Body of pancreas (tissue), 4 donors: ENCODE results near the gene MOCS2. TPM values are rescaled to one million over a fixed set of nuclear protein-coding genes. Genes with fewer than 3 reads are reported as not detected.
A peak's percentile ranks its signal among the peaks of the same experiment; 100 is the strongest.

Source experiments
- ATAC-seq: fragments of 150-250 bp; one replicate; pipeline ENCODE4 v1.9.1; 2016
- DNase-seq, 4 donors: peaks; one replicate each; pipeline ENCODE4 v3.0.0-alpha.2; 2019
- H3K27ac ChIP-seq, 4 donors: fragments of 200-600 bp; sonication (generic); 1 replicate in 3 of 4; 2 replicates in 1 of 4; pipeline versions ENCODE4 v1.5.1 to v1.6.1; 2016 to 2019; ENCODE audit warnings: mild to moderate bottlenecking in 1 of 4, mixed read lengths in 1 of 4, moderate library complexity in 1 of 4
- H3K27me3 ChIP-seq, 2 donors: fragments of 200-600 bp; sonication (generic); one replicate each; pipeline ENCODE4 v1.6.0; 2016; ENCODE audit warnings: mild to moderate bottlenecking in 1 of 2
- H3K36me3 ChIP-seq, 2 donors: fragments of 200-600 bp; sonication (generic); replicated peaks in 1 of 2; 2 replicates each; pipeline ENCODE4 v1.5.1; 2016; ENCODE audit warnings: low read depth in 2 of 2; ENCODE audit not compliant: insufficient read depth in 1 of 2
- H3K4me1 ChIP-seq: fragments of 200-600 bp; sonication (generic); one replicate; pipeline ENCODE4 v1.6.0; 2016
- H3K4me3 ChIP-seq, 2 donors: fragments of 200-600 bp; sonication (generic); 1 replicate in 1 of 2; 2 replicates in 1 of 2; pipeline ENCODE4 v1.5.1; 2016 to 2019
- H3K9me3 ChIP-seq, 3 donors: fragments of 200-600 bp; sonication (generic); 1 replicate in 2 of 3; 2 replicates in 1 of 3; pipeline ENCODE4 v1.5.1; 2016
- POLR2A ChIP-seq, 3 donors: fragments of 450-650 bp; IDR thresholded peaks; one replicate each; pipeline ENCODE4 v1.6.1; 2016; ENCODE audit warnings: antibody characterized with exemption in 3 of 3, mild to moderate bottlenecking in 2 of 3
- WGBS, 2 donors: methylation state at CpG; one replicate each; pipeline ENCODE4 v1.1.5; 2017; 5-methylcytosine and 5-hydroxymethylcytosine counted together
- intact Hi-C: fragments of 100-400 bp; cut with DNase I; formaldehyde crosslinking; loops from one replicate; pipeline ENCODE4 v1.15.1; 2023
- total RNA-seq, 2 donors: library from RNA; depleted of rRNA; stranded (reverse); fragments of >200 nt; gene quantifications; one replicate each; pipeline ENCODE4 v1.1.0, GENCODE V29; 2016
- TF ChIP-seq, protein P1 (sequence below), 7 experiments: fragments of 450-650 bp in 4 of 7; fragments of 200-600 bp in 3 of 7; sonication (generic) in 3 of 7; IDR thresholded peaks; one replicate each; pipeline ENCODE4 v1.5.1; 2016 to 2019; ENCODE audit warnings: antibody characterized with exemption in 7 of 7

The MOCS2 gene, protein sequence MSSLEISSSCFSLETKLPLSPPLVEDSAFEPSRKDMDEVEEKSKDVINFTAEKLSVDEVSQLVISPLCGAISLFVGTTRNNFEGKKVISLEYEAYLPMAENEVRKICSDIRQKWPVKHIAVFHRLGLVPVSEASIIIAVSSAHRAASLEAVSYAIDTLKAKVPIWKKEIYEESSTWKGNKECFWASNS
- 10 to 100 TPM; 17.8 to 27.5 TPM for total RNA-seq

DNA sequence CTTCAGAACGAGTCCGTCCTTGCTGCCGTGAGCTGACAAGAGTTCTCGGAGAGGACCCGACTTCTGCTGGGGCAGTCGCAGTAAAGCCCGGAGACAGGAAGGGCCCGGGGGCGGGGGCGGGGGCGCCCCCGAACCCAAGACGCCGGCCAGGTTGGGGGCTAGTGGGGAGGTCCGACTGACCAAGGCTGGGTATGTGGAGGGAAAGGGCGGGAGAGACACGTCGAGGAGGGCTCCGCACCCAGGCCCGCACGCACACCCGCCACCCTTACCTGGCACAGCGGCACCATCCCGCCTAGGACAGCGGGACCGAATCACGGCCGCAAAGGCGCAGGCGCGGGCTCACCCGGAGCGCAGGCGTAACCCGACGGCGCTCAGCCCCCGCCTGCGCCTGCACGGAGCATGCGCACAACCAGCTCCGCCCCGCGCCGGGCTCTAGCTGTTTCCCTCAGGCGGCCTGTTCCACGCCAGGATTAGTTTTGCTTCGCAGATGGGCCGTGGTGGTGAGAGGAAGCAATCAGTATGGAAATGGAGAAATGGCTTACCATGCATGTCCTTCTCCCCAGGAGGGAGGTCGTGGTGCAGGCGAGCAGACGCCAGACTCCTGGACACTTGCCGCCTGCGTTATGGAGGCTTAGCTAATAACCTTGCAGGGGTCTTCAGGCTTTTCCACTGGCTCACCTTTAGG is at the start of gene MOCS2:
MOCS2 (minus strand) TSS at position 315 of the 685 bp plus-strand sequence. CDS start 2,583 bp downstream, outside the sequence.
- Histone ChIP-seq H3K27ac (peak within 1 kb of the TSS; percentile 18 to 80 (median 78)), H3K27me3 (no peaks in the 10 kb centered on the region), H3K4me1 (peaks cover 18% of the 10 kb centered on the region), H3K9me3 (no peaks in the 10 kb centered on the region), H3K4me3 (peak within 1 kb of the TSS; percentile 73 to 81), H3K36me3 (no peaks in the 10 kb centered on the region)
- ATAC-seq (peak; percentile 100), DNase-seq (peak; percentile 92 to 95 (median 93))
- TF ChIP-seq POLR2A (IDR thresholded peaks at IDR 0.05) = peak; percentile 70 to 89 (median 88)
- TF ChIP-seq, protein P1, sequence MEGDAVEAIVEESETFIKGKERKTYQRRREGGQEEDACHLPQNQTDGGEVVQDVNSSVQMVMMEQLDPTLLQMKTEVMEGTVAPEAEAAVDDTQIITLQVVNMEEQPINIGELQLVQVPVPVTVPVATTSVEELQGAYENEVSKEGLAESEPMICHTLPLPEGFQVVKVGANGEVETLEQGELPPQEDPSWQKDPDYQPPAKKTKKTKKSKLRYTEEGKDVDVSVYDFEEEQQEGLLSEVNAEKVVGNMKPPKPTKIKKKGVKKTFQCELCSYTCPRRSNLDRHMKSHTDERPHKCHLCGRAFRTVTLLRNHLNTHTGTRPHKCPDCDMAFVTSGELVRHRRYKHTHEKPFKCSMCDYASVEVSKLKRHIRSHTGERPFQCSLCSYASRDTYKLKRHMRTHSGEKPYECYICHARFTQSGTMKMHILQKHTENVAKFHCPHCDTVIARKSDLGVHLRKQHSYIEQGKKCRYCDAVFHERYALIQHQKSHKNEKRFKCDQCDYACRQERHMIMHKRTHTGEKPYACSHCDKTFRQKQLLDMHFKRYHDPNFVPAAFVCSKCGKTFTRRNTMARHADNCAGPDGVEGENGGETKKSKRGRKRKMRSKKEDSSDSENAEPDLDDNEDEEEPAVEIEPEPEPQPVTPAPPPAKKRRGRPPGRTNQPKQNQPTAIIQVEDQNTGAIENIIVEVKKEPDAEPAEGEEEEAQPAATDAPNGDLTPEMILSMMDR (IDR thresholded peaks at IDR 0.05) = no peak
- intact Hi-C loops = no loop called here
- 0% methylated on average over 31 to 54 of the region's 54 CpGs for WGBS, 2 donors

DNA sequence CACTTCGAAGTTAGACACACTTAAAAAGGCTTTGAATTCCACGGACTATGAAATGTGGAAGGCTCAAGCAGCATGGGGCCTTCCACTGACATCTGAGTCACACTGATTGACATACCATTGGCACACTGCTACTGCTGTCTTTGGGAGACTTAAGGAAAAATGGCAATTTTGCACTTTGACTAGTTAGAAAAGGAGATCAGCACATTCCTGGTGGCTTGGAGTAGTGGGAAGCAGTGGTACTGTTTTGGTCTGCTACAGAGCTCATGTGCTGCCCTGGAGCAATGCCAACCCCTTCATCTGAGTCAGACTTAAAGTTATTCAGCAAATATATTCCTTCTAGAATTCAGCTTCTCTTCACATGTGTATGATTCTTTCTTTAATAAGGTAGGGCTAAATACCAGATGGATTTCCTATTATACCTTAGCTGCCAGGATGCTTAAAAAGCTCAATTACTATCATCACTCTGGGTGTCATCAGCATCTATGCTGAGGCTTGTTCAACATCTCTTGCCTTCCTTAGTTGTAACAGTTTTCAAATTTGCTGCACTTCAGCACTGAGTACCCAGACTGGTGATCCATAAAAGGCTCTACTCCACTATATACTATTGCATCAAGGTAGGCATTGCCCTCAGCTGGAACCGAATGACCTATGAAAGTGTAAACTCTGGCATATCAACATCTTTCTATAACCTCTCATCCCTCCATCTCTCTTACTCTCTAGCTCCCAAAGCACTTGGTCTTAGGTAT is 42.3 kb upstream of the MOCS2 start:
- DNase-seq = peak in 3 of 4 donors; percentile 19 to 38 (median 30)
- no peak overlapping the region for H3K4me3 ChIP-seq
- H3K36me3 ChIP-seq = no peaks in the 10 kb centered on the region
- TF ChIP-seq POLR2A (IDR thresholded peaks at IDR 0.05) = no peak
- TF ChIP-seq, protein P1 (IDR thresholded peaks at IDR 0.05) = no peak
- no peak for ATAC-seq
- no peaks in the 10 kb centered on the region for H3K4me1 ChIP-seq
- WGBS, 2 donors = 59 to 80% methylated on average over 3 of the region's 3 CpGs
- intact Hi-C loops = no loop called here
- H3K9me3 ChIP-seq = no peaks in the 10 kb centered on the region
- H3K27me3 ChIP-seq = no peaks in the 10 kb centered on the region
- no peak overlapping the region for H3K27ac ChIP-seq

DNA sequence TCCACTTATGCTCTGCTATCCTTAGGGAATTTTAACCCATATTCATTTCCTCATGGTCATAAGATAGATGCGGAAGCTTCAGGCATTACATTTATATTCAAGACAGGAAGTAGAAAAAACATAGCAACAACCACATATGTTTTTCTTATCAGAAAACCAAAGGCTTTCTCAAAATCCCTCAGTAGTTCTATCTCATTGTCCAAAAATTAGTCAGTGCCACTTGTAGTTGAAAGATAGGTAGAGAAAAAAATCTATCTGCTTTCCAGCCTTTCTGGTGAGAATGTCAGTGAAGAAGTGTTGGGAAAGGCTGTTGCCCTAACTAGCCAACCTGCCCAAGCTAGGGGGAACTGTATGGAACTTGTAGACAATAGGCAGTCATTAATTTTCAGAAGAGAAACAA is 23.5 kb upstream of the MOCS2 start:
- no peaks in the 10 kb centered on the region for H3K4me1 ChIP-seq
- TF ChIP-seq, protein P1 (IDR thresholded peaks at IDR 0.05) = no peak
- no peak for TF ChIP-seq POLR2A (IDR thresholded peaks at IDR 0.05)
- H3K27me3 ChIP-seq = no peaks in the 10 kb centered on the region
- H3K9me3 ChIP-seq = no peaks in the 10 kb centered on the region
- intact Hi-C loops = no loop called here
- no peak for ATAC-seq
- no peak for DNase-seq
- no peak overlapping the region for H3K27ac ChIP-seq
- no peaks in the 10 kb centered on the region for H3K36me3 ChIP-seq
- 90 to 92% methylated on average over 1 of the region's 1 CpG for WGBS, 2 donors
- no peak overlapping the region for H3K4me3 ChIP-seq

DNA sequence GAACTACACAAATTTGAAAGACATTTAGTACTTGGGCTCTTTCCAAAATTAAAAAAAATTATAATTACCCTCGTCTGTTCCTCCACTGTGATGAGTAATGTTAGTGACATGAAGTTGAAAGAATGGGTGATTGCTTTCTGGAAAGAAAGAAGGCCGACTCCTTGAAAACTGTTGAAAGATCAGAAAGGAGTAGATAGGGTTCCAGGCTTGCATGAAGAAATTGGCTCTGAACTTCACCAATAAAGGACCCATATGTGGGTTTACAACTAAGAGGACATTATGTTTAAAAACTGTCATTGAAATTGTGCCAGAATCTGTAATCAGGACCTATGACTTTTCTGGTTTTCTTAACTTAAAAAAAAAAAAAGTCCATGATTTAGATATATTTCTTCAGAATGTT is 20.7 kb upstream of the MOCS2 start:
- Histone ChIP-seq H3K4me3 (no peak overlapping the region), H3K27me3 (no peaks in the 10 kb centered on the region), H3K9me3 (no peaks in the 10 kb centered on the region), H3K36me3 (no peaks in the 10 kb centered on the region), H3K4me1 (no peaks in the 10 kb centered on the region), H3K27ac (no peak overlapping the region)
- intact Hi-C loops = no loop called here
- ATAC-seq (no peak), DNase-seq (no peak)
- WGBS, 2 donors = 39 to 46% methylated on average over 2 of the region's 2 CpGs
- TF ChIP-seq, protein P1 (IDR thresholded peaks at IDR 0.05) = no peak
